ENCODE data around the gene DAGLB. TPM values are rescaled to one million over a fixed set of nuclear protein-coding genes. Genes with fewer than 3 reads are reported as not detected.

DAGLB gene
- total and polyA plus RNA-seq, 10 of the 15 experiments (the other 5 are each of a cell fraction or from before 2014, with no cell fraction given), result 1.2 to 13.3 (median 10.1) TPM

- TF ChIP-seq PRDM15 (CRISPR knock-in tag; IDR thresholded peaks at IDR 0.05), result no peak
Observed at GRCh38 chr7:6407434-6407833, 40.3 kb downstream of the DAGLB start (continued).

- no peaks in the 10 kb centered on the region for H3K4me1 ChIP-seq (ENCODE audit: control insufficient read depth, insufficient read depth, low read length)
- H3K4me2 ChIP-seq (ENCODE audit: control insufficient read depth, insufficient read depth), result no peak overlapping the region
- H3K79me2 ChIP-seq (ENCODE audit: control insufficient read depth, insufficient read depth, low read length), result no peaks in the 10 kb centered on the region
- ChIA-PET POLR2A (no interaction called here), CTCF (no interaction called here), RAD21 (ENCODE audit: unreplicated experiment) (interaction anchor here (0.7 kb wide), 1 partner anchor 605 kb away, joined by 3 read pairs; no protein-coding TSS in a partner anchor), SMC1A (ENCODE audit: uncharacterized antibody, unreplicated experiment) (no interaction called here)
- BruUV-seq (replicated peaks), result no TSS peak
- intact Hi-C loops (cut with micrococcal nuclease; ENCODE audit: unreplicated experiment), result no loop called here
- H3K4me3 ChIP-seq, result no peak overlapping the region
- H3K9ac ChIP-seq (ENCODE audit: control insufficient read depth, insufficient read depth, low read length), result no peak overlapping the region
- H3K9me3 ChIP-seq (replicated peaks; ENCODE audit: control insufficient read depth, insufficient read depth, low read length), result no peaks in the 10 kb centered on the region
- DNase-seq (ENCODE audit: low read depth, low spot score) (no peak), ATAC-seq (no peak; the same call in 2 of the 3 replicates), FAIRE-seq (no peak)
- no peak overlapping the region for H2AFZ ChIP-seq (ENCODE audit: control insufficient read depth, low read depth, low read length)
- H4K20me1 ChIP-seq (ENCODE audit: control insufficient read depth, insufficient read depth), result no peaks in the 10 kb centered on the region
- H3K27ac ChIP-seq (ENCODE audit: control insufficient read depth, insufficient read depth), result no peak overlapping the region
- TF ChIP-seq SREBF1 (IDR thresholded peaks at IDR 0.05; ENCODE audit: low read length) (no peak), NFXL1 (IDR thresholded peaks at IDR 0.05; ENCODE audit: borderline replicate concordance) (no peak), TCF7 (IDR thresholded peaks at IDR 0.05; ENCODE audit: borderline replicate concordance) (no peak)
- no peaks in the 10 kb centered on the region for H3K27me3 ChIP-seq (replicated peaks in 1 of 2; ENCODE audit: control insufficient read depth in 2 of 2, insufficient read depth in 2 of 2, low read length in 1 of 2)
- 100% methylated on average over 5 of the region's 5 CpGs for WGBS (ENCODE audit: insufficient coverage, insufficient replicate concordance, low lambda C conversion rate, missing lambda C conversion rate)
- peaks cover 17 to 28% of the 10 kb centered on the region in 2 experiments for H3K36me3 ChIP-seq (ENCODE audit: control insufficient read depth in 2 of 2, insufficient read depth in 2 of 2, low read length in 1 of 2)
- in situ Hi-C loops (cut with MboI), result no loop called here
Observed at GRCh38 chr7:6406121-6406520, 41.6 kb downstream of the DAGLB start.
